OCI-M1 (cell line): ENCODE results near the gene PRKCE.
A peak's percentile ranks its signal among the peaks of the same experiment; 100 is the strongest.

Source experiments
- DNase-seq: peaks from one replicate; lab custom pipeline; 2025; lab: John Stamatoyannopoulos, UW

Gene PRKCE

GRCh38 chr2:45631955-45632354 lies 19.5 kb upstream of the PRKCE start:
- no peak for DNase-seq

- no peak for DNase-seq
These were observed 17.3 kb upstream of the PRKCE start for GRCh38 chr2:45634223-45634622.

- no peak for DNase-seq
These were observed 15.5 kb upstream of the PRKCE start for GRCh38 chr2:45636008-45636407.

GRCh38 chr2:45637440-45637839 lies 14.0 kb upstream of the PRKCE start:
- peak; percentile 73 for DNase-seq

DNA sequence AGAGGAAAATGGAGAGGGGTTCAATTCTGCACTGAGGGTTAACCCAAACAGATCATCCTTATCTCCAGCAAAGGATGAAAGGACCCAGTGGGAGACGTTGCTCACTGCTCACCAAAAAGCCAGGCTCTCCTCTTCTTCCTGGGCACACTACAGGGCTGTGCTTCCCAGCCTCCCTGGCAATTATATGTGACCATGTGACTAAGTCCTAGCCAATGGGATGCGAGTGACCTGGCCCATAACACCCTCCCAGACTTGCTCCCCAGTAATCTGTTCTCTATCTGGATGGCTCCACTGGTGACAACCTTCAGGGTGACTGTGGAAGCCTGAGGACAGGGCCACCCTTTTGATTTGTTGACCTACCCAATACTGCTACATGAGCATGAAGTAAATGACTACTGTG lies 10.9 kb upstream of the PRKCE start:
- peak; percentile 30 for DNase-seq

GRCh38 chr2:45643095-45643494 lies 8.4 kb upstream of the PRKCE start:
- no peak for DNase-seq

- peak; percentile 82 for DNase-seq
These were observed 7.6 kb upstream of the PRKCE start for GRCh38 chr2:45643543-45644542.

DNA sequence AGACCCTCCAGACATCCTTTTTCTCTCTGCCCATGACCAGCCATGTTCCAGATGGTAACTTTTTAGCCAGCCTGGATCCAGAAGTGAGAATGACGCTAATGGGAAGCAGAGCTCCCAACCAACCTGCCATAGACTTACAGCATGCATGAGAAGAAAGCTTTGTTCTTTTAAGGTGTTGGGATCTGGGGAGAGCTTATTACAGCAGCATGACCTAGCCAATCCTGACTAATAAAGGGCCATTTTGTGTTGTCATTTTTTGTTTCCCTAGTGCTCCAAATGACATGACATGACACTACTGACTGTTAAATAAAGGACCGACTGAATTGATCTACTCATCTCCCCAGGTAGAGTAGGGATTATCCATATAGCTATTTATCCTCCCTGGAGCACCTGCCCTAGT lies 5.2 kb upstream of the PRKCE start:
- DNase-seq, result no peak

DNA sequence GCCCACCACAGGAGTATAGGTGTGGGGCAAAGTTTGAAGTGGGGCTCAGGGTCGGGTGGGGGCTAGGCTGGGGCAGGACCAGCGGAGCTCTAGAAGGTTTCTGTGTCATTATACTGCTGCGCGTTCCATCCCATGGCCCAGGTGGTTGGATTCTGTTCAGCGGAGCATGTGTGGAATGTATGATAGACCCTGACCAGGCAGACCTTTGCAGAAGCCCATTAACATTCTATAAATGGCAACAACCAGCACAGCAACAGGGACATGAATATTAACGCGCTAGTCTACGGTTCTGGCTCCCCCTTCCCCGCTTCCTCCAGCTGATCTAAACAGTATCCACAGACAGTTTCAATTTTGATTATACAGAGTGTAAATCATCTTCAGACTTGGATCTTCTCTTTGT lies 4.1 kb upstream of the PRKCE start:
- no peak for DNase-seq

DNA sequence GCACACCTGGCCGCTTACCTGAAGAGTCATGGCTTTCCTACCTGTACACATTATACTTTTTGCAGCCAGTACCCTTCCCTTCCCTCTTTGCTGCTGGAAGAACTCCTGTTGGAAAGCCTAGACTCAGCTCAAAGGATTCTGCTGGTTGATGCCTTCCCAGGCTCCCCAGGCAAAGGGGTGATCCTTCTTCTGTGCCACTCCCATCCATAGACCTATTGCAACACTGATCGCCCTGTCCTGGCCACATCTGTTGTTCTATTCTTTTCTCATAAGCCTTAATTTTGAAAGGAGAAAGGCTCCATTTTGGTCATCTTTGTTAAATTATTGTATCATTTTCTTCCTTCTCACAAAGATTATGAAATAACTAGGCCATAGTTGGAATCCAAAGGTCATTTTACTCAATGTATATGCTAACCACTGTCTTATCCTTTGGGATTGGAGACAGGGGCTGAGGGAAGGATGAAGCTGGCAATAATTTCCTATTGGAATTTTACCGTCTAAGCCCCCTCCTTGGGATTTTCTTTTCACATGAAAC lies 3.4 kb upstream of the PRKCE start:
- no peak for DNase-seq

DNA sequence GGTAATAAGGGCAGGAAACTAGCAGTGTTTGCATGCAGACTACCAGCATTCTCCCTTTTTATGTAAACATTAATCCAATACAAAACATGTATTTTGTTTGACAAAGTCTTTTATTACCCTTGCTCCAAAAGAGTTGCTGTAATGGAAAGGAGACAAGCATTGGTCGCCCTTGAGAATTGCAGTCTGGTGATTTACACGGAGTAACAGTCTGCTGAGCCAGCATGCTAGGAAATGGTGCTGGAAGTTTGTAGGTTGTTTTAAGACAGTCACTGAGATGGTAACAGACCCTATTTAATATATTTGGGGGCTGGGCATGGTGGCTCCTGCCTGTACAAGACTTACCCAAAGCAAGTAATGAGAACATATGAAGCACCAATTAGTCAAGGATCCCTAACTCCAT lies 2.8 kb upstream of the PRKCE start:
- no peak for DNase-seq

GRCh38 chr2:45649462-45649857 lies 2.0 kb upstream of the PRKCE start:
- DNase-seq, result no peak

DNA sequence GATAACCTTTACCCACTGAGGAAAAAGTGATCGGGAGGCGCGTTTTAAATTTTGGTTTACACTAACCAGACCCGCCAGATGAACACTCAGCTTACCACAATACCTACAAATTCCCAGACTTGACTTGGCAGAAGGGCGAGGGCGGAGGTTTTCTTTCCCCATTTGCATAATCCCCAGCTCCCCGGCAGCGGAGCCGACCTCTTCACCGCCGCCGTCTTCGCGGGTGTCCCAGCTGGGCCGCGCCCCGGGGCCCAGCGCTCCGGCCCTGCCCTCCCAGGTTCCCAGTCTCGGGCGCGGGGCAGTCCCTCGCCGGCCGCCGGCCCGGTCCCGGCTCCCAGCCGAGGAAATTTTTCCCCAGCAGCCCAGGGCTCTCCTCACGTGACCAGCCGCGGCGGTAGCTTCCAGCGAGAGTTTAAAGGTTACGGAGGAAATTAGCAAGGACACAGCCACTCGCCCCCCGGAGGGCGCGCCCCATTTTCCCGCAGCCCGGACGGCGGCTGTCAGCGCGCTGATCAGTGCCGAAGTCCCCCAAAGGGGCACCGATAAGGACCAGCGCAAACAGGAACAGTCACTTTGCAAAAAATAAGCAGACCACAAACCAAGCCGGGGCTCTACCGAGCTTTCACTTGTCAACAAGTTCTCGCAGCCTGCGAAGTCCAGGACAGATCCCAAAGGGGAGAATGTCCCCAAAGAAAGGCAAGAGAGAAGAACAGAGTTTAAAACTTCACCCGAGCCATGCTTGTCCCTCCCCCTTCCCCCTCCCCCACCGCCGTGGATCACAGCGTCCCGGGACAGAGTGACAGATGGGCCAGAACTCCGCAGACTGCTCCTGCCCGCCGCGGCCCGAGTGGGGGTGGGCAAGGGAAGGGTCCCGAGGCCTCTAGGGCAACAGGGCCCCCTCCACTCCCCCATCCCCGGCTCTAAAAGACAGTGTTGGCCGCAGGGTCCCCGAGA lies 1.3 kb upstream of the PRKCE start:
- peak; percentile 73 for DNase-seq

DNA sequence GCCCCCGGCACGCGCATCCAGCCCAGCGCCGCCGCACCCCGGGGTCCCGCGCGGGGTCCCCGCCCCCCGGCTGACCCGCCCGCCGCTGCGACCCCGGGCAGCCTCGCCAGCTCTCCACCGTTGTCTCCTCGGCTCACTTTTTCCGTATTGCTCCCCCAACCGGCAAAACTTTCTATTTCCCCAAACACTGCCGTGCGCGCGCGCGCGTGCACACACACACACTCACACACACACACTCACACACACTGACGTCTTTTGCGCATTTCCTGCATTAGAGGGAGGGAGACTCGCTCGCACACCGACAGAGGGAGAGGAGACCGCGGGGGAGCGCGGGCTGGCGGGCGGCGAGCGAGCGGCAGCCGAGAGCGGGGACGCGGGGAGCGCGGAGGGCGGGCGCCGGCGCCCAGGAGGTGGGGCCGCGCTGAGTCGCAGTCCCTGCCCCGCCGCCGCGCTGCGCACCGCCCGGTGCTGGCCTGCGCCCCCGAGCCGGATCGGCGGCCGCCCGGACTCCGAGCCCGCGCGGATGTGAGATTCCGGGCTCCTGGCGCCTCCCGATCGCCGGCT lies 542 bp upstream of the PRKCE start:
- peak; percentile 93 for DNase-seq

- peak; percentile 6 for DNase-seq
These were observed 886 bp downstream of the PRKCE start for GRCh38 chr2:45652090-45653031.

- no peak for DNase-seq
These were observed 1.8 kb downstream of the PRKCE start for GRCh38 chr2:45653122-45653913.

- DNase-seq, result no peak
These were observed 2.8 kb downstream of the PRKCE start for GRCh38 chr2:45654250-45654649.

- DNase-seq, result no peak
These were observed 10.4 kb downstream of the PRKCE start for GRCh38 chr2:45661828-45662227.

GRCh38 chr2:45664635-45665261 lies 13.3 kb downstream of the PRKCE start:
- no peak for DNase-seq

GRCh38 chr2:45668509-45668908 lies 17.0 kb downstream of the PRKCE start:
- no peak for DNase-seq
